HTR-8/SVneo (cell line): Measurements from ENCODE around the gene CFAP70.
"Not testable (repeated sequence)": the region's sequence is repeated elsewhere in the genome, so short reads cannot be mapped to it uniquely, and the experiment has no call there.

Experiments
- DNase-seq: peaks from one replicate; pipeline ENCODE4 v3.0.0; 2011; ENCODE audit warnings: low spot score, mixed read lengths; ENCODE audit not compliant: insufficient read length
- FAIRE-seq: peaks from 2 replicates; lab custom pipeline; 2011; peaks lifted over from hg19 to GRCh38; lab: Jason Lieb, UNC

Gene CFAP70

GRCh38 chr10:73358331-73359279, at the start of gene CFAP70:
Gene CFAP70, minus strand, starts transcription at chr10:73358864. Its CDS starts 4,068 bp downstream, at chr10:73354796.
- FAIRE-seq: peak; percentile 92

GRCh38 chr10:73408061-73408460, 49.4 kb upstream of the CFAP70 start:
- no peak for FAIRE-seq

More at GRCh38 chr10:73358331-73359279, at the start of gene CFAP70:
- DNase-seq: peak; percentile 96

DNA sequence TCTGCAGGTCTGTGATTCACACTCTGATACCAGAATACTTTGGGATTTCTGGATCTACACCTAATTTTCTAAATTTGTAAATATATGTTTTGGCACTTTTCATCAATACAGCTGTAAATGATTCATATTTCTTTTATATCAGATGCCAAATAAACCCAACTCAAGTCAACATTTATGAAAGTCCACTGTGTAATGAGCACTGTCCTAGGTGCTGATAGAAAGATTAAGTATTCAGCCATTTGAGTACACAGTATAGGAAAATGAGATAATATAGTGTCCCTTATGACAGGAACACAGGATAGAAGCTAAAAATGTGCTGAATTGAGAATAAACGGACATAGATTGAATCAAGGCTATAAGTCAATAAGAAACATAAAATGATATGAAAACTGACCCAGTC, 48.8 kb upstream of the CFAP70 start:
- DNase-seq: no peak
- FAIRE-seq: no peak

More at GRCh38 chr10:73408061-73408460, 49.4 kb upstream of the CFAP70 start:
- no peak for DNase-seq

DNA sequence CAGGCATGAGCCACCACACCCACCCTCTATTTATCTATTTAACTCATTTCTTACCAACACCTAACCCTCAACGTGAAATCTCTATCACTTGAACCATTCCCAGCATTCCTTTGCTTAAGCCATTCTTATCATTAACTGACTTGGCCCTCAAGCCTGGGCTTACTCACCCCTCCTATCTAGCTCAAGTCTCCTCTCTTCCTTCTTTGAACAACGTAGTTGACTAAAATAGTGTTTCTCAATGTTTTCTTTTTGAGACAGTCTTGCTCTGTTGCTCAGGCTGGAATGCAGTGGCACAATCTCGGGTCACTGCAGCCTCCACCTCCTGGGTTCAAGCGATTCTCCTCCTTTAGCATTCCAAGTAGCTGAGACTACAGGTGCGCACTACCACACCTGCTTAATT, 48.2 kb upstream of the CFAP70 start:
- peak; percentile 9 for FAIRE-seq
- DNase-seq: no peak

DNA sequence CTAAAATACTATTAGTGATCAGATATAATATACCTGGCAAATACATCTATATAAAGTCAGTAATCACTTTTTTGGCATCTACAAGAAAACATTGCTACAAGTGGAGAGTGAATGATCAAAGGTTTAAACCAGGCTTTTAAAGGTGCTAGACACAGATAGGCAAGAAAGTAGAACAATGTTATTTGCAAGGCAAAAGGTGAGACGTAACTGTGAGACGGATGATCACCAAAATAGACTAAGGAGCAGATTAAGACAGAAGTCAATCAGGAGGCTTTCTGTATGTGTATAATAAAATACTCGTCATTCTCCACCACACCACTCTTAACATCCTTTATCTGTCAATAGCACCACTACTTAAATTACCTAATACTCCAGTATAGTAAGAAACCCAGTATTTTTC, 46.9 kb upstream of the CFAP70 start:
- no peak for FAIRE-seq
- DNase-seq: no peak

GRCh38 chr10:73404690-73405089, 46.0 kb upstream of the CFAP70 start:
- DNase-seq: no peak
- no peak for FAIRE-seq

GRCh38 chr10:73401636-73402035, 43.0 kb upstream of the CFAP70 start:
- DNase-seq: no peak
- no peak for FAIRE-seq

DNA sequence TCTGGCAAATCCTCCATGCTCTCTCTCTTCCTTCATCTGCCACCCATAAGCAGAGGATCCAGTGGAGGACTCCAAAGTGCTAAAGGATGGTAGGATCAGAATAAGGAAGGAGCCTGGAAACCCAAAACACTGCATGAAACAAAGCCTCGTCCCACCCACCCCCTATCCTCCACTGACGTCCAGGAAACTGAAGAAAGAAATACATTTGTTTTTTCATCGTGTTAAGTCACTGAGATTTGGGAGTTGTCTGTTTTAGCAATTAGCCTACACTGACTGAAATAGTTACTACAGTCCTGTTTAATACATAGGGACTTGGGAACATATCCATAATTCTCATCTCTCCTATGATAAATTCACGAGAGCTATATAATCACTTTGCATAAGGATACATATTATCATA, 40.4 kb upstream of the CFAP70 start:
- DNase-seq (no peak), FAIRE-seq (no peak)

DNA sequence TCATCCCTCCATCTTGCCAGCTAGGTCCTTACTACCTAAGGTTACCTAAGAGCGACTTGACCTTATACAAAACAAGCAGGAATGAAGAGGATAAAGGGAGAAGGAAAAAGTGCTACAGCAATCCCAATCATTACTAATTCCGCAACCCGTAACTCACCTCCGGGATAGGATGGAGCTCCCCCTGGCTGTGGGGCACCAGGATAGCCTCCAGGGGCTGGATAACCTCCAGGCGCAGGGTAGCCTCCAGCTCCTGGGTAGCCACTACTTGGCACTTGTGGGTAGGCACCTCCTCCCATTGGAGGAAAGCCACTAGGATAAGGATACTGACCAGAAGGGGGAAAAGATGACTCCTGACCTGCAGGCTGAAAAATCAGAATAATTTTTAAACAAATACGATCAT, 39.4 kb upstream of the CFAP70 start:
- DNase-seq (no peak), FAIRE-seq (no peak)

DNA sequence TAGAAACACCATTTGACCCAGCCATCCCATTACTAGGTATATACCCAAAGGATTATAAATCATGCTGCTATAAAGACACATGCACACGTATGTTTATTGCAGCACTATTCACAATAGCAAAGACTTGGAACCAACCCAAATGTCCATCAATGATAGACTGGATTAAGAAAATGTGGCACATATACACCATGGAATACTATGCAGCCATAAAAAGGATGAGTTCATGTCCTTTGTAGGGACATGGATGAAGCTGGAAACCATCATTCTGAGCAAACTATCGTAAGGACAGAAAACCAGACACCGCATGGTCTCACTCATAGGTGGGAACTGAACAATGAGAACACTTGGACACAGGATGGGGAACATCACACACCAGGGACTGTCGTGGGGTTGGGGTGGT, 35.7 kb upstream of the CFAP70 start:
- DNase-seq, FAIRE-seq: not testable (repeated sequence)

DNA sequence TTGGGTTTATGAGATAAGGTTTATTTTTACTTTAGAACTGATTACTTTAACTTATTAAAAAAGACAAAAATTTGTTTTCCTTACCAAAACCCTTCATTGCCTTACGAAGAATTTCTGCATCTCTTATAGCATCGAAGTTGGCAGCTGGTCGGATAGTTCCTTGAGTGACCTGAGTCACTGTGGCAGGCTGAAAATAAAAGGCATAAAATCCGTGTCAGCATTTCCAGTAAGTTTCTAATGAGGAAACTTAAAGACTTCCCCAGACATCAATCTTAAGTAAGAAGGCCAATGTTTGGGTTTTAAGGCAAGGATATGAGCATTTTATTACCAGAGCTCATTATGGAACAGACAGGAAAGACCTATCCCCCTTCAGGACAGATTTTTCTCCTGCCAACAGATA, 29.6 kb upstream of the CFAP70 start:
- FAIRE-seq (no peak), DNase-seq (no peak)

- DNase-seq (no peak), FAIRE-seq (no peak)
Observed at GRCh38 chr10:73386583-73386982, 27.9 kb upstream of the CFAP70 start.

DNA sequence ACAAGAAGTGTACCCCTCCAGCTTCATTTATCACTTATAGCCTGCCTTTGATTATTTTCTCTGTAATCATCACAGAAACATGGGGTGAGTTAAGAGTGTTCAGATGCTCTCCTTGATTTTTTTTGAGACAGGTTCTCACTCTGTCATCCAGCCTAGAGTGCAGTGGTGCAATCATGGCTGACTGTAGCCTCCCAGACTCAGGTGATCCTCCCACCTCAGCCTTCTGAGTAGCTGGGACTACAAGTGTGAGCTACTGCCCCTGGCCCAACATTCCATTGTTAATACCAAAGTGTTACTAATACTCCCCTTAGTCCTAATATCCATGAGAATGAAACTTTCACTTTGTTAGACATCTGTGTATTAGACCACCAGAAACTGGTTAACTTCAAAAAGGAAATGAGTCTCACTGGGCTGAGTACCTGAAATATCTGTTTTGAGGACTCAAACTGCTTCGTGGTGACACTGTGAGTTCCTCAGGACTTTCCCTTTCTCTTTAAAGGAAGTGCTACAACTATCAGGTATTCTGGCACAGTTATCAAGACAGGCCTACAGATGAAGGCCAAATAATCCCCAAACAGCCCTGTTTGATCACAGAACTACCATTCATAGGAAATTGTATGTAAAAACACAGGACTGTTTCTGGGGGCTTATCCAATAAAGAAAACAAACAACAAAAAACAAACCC, 20.5 kb upstream of the CFAP70 start:
- FAIRE-seq (no peak), DNase-seq (no peak)

DNA sequence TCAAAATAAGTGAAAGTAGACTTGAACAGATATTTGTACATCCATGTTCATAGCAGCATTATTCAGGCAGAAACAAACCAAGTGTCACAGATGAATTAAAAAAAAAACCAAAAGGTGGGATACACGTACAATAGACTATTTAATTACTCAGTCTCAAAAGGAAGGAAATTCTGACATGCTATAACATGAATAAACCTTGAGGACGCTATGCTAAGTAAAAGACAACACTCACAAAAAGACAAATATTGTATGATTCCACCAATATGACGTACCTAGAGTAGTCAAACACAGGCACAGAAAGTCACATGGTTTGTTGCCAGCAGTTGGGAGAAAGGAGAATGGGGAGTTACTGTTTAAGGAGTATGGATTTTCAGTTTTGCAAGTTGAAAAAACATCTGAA, 18.0 kb upstream of the CFAP70 start:
- no peak for FAIRE-seq

GRCh38 chr10:73368238-73368637, 9.6 kb upstream of the CFAP70 start:
- no peak for DNase-seq
- no peak for FAIRE-seq

More for the DNA sequence above, 18.0 kb upstream of the CFAP70 start:
- no peak for DNase-seq

GRCh38 chr10:73366381-73367298, 8.0 kb upstream of the CFAP70 start:
- no peak for FAIRE-seq
- no peak for DNase-seq

- DNase-seq: no peak
- FAIRE-seq: no peak
Observed at GRCh38 chr10:73364964-73365363, 6.3 kb upstream of the CFAP70 start.

- no peak for DNase-seq
- FAIRE-seq: no peak
Observed at GRCh38 chr10:73359492-73359891, 828 bp upstream of the CFAP70 start.

- DNase-seq: no peak
- no peak for FAIRE-seq
Observed at GRCh38 chr10:73357821-73358220, 843 bp downstream of the CFAP70 start.

DNA sequence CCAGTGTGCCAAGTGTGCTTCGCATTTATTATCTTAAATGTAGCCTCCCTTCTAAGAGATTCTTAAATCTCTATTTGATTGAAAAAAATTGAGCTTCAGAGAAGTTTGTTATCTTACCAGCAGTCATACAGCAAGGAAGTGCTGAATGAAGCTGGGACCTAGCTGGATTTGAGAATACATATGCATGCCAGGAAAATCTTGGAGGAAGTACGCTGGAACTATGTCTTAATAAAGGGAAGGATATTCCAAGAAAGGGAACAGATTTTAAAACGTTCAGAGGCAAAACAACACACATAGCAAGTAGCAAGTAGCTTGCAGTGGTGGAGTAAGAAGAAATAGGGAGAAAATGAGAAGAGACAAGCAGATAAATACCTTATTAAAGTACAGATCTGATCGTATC, 1.5 kb downstream of the CFAP70 start:
- DNase-seq (no peak), FAIRE-seq (no peak)
